ENCODE results near the gene SERPINB6. TPM values are rescaled to one million over a fixed set of nuclear protein-coding genes. Genes with fewer than 3 reads are reported as not detected.
"Not testable (repeated sequence)": the region's sequence is repeated elsewhere in the genome, so short reads cannot be mapped to it uniquely, and the experiment has no call there.

Gene SERPINB6
- total RNA-seq, 1 donor = 96.3 TPM

DNA sequence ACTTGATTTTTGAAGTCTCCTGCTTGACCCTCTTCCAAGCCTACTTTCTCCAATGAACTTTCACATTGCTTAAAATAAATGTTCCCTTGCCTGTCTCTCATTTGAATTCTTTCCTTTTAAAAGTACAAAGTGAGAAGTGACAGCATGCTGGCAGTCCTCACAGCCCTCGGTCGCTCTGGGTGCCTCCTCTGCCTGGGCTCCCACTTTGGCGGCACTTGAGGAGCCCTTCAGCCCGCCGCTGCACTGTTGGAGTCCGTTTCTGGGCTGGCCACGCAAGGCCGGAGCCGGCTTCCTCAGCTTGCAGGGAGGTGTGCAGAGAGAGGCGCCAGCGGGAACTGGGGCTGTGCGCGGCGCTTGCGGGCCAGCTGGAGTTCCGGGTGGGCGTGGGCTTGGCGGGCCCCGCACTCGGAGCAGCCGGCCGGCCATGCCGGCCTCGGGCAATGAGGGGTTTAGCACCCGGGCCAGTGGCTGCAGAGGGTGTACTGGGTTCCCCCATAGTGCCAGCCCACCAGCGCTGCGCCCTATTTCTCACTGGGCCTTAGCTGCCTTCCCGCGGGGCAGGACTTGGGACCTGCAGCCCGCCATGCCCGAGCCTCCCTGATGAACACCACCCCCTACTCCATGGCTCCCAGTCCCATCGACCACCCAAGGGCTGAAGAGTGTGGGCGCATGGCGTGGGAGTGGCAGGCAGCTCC, 31.9 kb downstream of the SERPINB6 start:
- TF ChIP-seq CTCF (IDR thresholded peaks at IDR 0.05; ENCODE audit: insufficient read depth, low read depth, low read length) = no peak
- no peak for DNase-seq (ENCODE audit: low read depth)
- no peak overlapping the region for H3K4me3 ChIP-seq (ENCODE audit: low read depth, low read length)

DNA sequence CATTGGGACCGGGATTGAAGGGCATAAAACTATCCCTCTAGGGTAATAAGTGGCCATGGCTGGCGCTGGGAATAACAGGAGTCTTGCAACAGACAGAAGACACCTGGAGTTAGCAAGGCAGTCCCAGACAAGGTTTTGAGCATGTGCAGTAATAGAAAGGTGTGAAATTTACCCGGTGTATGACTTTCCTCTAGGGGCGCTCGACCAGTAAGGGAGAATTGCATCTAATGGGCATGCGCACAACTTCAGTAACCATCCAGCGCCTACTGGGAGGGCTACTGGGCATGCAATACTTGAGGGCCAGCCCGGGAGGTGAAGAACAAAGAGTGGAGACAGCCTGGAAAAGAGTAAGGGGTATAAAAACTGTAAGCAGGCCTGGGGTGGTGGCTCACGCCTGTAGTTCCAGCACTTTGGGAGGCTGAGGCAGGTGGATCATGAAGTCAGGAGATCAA, 32.7 kb downstream of the SERPINB6 start:
- no peak for TF ChIP-seq CTCF (IDR thresholded peaks at IDR 0.05; ENCODE audit: insufficient read depth, low read depth, low read length)
- DNase-seq (ENCODE audit: low read depth) = no peak
- no peak overlapping the region for H3K4me3 ChIP-seq (ENCODE audit: low read depth, low read length)

DNA sequence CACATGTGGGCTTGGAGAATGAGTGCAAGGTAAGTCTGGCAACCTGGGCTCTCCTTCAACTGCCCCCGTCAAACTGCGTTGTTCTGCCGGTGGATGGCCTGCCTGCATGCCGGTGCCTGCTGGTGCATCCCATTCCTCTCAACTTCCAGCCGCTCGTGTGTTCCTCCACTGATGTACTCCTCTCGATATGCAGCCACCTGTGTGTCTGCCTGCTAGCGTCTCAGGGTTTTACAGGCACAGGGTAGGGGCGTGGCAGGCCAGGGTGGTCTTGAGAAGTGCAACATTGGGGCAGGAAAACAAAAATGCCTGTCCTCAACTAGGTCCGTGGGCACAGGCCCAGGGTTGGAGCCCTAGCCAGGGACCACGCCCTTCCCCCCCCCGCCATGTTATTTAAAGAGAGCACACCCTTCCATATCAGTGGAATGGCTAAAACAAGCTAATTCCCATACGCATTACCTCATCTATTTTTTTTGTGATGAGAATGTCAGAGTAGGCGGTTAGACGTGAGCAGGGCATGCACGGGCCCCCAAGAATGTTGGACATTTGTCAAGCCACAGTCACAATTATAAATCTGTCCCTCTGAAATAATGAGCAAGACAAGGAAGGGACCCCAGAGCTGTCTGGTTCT, 33.2 kb downstream of the SERPINB6 start:
- no peak overlapping the region for H3K4me3 ChIP-seq (ENCODE audit: low read depth, low read length)
- no peak for DNase-seq (ENCODE audit: low read depth)
- TF ChIP-seq CTCF (IDR thresholded peaks at IDR 0.05; ENCODE audit: insufficient read depth, low read depth, low read length) = no peak

- H3K4me3 ChIP-seq (ENCODE audit: low read depth, low read length) = no peak overlapping the region
- TF ChIP-seq CTCF (IDR thresholded peaks at IDR 0.05; ENCODE audit: insufficient read depth, low read depth, low read length) = no peak
- DNase-seq (ENCODE audit: low read depth) = no peak
These were observed 33.8 kb downstream of the SERPINB6 start for GRCh38 chr6:2937627-2938003.

GRCh38 chr6:2935566-2936291, 35.6 kb downstream of the SERPINB6 start:
- no peak overlapping the region for H3K4me3 ChIP-seq (ENCODE audit: low read depth, low read length)
- no peak for DNase-seq (ENCODE audit: low read depth)
- no peak for TF ChIP-seq CTCF (IDR thresholded peaks at IDR 0.05; ENCODE audit: insufficient read depth, low read depth, low read length)

DNA sequence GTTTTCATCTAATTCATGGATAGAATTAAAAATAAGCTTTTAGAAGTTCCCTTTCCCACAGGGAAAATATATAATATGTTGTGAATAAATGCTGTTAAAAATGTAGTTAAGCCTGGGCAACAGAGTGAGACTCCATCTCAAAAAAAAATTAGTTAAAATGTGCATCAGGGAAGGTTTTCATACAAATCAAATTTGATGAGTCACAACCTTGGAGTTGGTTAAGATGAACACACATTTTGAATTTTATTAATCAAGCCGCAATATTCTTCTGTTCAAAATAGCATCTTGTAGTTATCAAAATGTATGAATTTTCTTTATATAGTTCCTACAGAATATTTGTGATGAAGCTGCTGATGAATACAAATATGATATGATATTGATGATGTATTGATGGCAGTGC, 37.3 kb downstream of the SERPINB6 start:
- TF ChIP-seq CTCF (IDR thresholded peaks at IDR 0.05; ENCODE audit: insufficient read depth, low read depth, low read length) = no peak
- no peak overlapping the region for H3K4me3 ChIP-seq (ENCODE audit: low read depth, low read length)
- no peak for DNase-seq (ENCODE audit: low read depth)

GRCh38 chr6:2932911-2933310, 38.5 kb downstream of the SERPINB6 start:
- DNase-seq (ENCODE audit: low read depth); H3K4me3 ChIP-seq (ENCODE audit: low read depth, low read length): not testable (repeated sequence)
